Measurements from ENCODE around the gene LRMDA.
"Not testable (repeated sequence)": the region's sequence is repeated elsewhere in the genome, so short reads cannot be mapped to it uniquely, and the experiment has no call there.

The LRMDA gene

DNA sequence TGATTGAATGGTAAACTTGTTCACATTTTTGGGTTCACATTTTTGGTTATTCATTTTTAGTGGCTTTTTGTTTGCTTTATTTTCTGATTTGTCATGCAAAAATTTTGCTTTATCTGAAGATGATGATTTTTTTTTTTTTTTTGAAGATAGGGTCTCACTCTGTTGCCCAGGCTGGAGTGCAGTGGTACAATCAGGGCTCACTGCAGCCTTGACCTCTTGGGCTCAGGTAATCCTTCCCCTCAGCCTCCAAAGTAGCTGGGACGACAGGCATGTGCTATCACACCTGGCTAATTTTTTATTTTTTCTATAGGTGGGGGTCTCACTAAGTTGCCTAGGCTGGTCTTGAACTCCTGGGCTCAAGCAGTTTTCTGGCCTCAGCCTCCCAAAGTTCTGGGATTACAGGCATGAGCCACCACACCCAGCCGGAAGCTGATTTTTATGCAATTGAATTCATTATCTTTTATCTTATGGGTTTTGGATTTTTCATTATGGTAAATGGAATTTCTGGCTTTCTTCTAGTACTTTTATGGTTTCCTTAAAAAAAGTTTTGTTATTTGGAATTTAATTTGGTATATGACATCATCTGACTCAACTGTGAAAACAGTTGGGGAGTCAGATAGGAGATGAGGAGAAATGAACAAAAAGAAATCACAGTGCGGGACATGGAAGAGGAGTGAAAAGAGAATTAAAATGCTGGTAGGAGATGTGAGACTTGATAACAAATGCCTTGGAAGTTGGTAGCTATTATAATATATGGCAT, 158.7 kb downstream of the LRMDA start:
- DNase-seq (ENCODE audit: low spot score): no peak

DNA sequence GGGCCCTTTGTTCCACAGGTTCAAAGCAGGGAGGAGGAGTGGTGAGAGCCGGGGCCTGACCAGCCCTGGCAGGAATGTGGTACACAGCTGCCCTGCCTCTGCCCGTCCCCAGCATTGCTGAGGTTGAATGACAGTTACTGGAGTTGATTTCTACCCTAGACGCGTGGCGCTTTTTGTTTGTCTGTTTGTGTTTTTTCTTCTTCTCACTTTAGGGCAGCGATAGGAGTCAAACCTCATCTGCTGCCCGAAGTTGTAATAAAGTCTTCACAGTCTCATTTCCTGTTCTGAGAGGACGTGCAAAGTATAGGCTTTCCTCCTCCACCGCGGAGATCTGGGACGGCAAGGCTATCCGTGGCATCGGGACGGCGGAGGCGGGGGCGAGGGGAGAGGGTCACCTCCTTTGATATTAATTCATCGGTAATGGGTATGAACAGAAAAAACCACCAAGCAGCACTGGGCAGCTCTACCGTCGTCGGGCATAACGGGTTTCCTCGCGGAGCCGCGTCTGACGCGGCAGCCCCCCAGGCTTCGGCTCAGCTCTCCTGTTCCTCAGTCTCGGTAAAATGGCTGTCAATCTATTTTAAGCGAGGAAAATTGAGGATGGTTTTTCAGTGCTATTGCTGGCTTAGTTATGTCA, 160.8 kb downstream of the LRMDA start:
- DNase-seq (ENCODE audit: low spot score): peak; percentile 32

DNA sequence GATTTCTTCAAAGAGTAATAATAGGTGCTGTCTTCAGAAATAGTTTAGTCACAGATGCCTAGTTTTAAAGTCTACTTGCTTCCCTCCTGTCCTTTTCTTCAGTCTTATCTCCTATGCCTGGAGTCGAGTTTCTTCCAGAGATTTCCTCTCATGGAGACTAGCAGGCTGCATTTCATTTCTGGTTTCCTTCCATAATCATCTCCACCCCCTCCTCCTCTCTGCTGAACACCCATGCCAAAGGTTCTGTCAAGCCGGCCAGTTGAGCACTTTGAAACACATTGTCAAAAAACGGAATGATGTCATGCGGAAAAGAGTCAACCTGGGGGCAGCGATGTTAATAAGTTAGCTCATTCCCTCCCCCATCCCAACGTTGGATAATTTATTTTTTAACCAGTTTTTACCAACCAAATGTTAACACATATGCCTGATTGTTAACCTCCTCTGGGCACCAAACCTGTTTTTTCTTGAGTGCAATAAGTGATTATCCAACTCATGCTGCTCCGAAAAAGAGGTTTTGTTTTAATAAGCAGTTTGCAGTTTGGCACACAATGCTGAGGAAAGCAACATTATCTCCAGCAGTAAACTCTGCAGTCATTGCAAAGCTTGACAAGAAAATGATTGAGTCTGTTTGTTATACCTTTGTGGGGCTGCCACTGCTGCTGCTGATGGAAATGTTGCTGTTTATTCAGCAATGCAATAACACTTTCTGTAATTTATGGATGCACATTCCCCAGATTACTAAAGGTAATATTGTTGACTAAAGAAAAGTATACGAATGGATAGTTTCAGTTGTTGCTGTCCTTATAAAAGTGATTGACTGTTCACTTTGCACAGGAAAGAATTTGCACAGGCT, 161.6 kb downstream of the LRMDA start:
- DNase-seq (ENCODE audit: low spot score): no peak

DNA sequence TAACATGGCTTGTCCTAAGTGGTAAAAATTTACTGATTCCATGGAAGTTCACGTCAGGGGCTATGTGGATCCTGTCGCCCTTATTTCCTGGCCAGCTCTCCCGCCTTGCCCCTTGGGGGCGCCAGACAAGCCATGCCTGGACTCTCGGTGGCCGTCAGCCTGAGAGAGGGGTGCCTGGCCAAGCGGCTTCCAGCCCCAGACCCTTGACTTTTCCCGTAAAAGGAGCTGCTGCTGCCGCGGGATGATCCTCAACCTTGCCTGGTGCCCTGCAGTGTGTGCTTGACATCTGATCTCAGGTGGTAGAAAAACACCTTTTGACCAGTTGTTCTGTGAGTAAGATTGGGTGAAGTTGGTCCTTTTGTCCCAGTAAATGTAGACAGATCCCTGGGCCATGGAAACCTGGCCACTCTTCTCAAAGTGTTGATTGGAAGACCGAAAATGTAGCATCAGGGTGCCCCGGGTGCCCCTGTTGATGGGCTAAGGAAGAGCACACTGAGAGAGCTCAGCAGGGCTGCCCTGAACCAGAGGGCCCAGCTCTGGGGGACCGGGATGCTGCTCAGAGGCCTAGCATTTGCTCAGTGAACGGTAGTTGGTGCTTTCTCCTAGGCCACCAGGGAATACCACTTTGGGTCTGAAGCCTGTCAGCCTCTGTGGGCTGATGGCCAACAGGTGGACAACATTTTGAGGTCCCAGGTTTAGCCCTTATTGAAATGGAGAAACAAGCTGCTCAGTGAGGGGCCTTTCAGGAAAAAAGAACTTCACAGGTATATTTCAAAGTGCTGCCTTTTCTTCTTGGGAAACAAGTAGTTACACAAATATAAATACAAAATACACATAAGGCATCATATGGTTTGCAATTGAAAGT, 162.5 kb downstream of the LRMDA start:
- no peak for DNase-seq (ENCODE audit: low spot score)

DNA sequence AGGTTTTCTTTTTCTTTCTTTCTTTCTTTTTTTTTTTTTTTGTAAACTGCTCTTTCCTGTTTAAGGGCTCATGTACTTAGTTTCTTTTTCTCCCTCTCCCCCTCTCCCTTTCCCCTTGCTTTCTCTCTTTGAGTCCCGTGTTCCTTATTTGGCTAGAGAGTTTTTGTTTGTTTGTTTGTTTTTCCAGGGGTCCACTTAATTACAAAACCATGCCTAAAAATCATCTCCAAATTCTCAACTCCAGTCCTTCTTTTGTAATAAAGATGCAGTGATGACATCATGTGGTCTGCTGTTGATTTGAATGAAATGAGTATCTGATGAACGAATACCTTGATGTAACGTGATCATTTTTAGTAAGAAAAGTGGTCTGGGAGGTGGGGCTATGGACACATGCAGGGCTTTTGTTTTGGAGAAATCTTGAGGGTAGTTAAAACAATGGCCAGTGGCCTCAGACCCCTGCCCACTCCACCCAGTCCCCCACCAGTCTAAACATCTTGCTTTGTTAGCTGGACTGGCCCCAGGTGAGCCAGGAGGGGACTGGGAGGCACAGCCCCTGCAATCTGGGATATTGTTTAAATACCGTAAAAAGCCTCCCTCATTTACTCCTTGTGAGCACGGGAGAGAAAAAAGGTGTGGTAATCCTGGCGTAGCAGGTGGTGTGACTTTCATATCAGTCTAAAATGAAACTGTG, 165.7 kb downstream of the LRMDA start:
- DNase-seq (ENCODE audit: low spot score): no peak

DNA sequence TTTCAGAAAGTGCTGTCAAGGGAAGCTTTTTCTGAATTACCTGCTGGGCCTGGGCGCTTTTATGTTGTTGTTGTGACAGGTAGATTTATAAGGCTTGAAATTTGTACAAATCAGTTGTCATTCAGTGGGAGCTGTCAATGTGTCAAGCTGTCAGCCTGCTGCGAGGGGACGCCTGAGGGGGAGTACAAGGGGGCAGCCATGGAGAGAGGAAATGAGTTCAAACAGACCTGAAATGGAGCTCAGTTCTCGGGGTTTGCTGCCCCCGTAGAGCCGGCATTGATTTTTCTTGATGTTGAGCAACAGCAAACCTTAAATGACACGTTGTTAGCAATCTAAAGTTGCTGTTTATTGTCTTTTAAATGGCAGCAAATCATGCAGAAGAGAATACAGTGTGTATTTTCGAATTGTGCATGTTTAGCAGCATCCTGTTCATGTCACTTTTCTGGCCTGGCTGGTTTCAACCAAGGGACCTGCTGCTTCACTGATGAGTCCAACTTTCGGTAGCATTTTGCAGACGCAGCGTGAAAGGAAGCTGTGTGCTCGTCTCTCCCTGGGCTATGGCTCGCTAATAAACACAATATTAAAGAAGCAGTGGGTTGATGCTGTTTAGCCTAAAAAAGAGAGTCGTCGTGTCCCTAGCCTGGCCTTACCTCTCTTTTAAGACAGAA, 166.5 kb downstream of the LRMDA start:
- no peak for DNase-seq (ENCODE audit: low spot score)

DNA sequence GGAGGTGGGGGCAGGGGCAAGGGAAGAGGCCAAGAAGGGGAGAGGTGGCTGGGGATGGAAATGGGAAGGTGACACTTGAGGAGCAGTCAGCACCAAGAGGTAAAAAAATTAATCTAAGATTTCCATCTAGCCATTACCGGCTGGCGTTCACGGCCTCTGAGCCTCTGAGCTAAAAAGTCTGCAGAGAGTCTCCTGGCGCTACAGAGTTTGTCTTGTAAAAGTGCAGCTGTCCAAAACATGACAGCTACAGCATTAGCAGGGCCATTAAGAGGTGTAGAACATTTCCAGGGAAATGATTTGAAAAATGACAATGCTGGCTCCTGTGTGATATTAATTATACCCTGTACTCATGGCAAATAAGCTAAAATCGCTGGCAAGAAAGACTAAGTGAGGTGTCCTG, 167.6 kb downstream of the LRMDA start:
- no peak for DNase-seq (ENCODE audit: low spot score)

DNA sequence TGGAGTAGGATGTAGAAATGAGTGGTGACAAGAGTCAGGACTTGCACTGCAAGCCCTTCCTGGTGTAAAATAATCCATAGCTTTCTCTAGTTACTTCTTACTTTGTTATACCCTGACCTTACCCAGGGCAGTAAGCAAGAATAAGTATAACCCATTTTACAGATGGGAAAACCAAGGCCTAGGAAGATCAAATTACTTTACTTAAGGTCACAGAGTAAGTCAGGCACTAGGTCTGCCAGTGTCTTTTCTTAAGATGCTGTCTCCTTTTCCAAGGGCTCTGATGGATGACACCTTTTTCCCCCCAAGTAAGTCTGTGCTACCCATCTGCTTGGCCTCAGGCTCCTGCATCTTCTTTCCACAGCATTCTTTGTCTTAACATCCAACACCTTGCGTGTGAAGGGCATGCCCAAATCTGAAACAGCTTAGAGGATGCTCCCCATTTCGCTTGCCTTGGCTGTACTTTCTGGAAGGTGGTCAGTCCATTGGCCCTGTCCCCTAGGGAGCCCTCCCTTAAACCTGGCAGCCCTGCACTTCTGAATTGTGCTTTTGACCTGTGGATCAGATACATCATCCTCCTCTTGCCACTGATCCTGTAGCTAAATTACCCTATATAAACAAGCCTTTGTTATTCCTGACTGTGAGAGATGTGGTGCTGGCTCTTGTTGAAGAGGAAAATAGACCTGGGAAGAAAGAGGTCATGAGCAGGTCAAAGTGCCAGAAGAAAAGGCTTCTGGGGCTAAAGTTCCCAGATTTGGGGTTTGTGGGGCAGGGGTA, 168.6 kb downstream of the LRMDA start:
- no peak for DNase-seq (ENCODE audit: low spot score)

DNA sequence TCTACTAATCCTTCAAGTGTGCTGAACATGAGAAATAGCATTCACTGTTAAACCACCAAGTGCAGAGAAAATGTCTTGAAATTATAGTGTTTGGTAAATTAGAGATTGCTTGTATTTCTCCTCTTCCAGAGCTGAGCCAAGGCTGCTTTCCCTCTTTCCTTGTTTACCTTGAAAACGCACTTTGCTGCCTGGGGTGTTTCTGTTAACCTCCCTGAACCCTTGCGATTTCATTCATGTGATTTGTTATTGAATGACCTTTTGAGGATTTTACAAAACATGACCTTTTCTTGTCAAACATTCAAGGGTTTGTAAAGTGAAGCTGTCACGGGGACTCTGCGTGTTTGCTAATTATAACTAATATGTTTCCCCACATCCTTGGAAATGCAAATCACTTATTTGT, 169.4 kb downstream of the LRMDA start:
- DNase-seq (ENCODE audit: low spot score): no peak

DNA sequence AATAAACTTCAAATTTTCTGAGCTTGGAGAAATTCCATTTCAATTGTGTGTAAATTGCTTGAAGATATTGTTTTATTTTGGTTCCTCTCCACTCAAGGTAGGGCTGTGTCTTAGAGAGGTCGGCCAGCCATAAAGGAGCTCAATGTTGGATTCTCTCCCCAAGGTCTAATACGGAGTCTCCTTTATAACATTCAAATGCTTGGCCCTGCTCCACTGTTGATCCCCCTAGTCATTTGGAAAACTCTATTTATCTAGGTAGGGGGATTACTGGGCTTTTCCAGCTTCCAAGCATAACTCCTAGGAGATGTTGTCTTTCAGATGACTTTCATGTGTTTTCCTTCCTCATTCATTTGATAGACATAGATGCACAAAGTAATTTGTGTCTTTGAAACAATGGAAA, 170.9 kb downstream of the LRMDA start:
- DNase-seq (ENCODE audit: low spot score): no peak

DNA sequence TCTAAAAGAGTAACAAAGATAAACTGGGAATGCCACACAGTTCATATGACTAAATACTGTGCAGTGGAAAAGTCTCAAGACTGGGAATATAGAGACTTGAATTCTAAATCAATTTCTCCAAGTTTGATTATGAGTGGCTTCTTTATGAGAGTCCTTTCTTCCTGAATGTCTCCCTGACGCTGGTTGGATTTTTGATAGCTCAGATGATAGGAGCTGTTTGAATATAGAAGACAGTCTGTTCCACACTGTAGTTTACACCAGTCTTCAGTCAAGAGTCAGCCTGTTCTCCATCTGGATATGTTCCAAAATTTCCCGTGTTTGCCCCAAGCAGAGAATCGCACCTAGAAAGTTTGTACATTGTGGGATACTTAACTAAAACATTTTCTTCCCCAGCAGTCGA, 173.7 kb downstream of the LRMDA start:
- DNase-seq (ENCODE audit: low spot score): no peak

DNA sequence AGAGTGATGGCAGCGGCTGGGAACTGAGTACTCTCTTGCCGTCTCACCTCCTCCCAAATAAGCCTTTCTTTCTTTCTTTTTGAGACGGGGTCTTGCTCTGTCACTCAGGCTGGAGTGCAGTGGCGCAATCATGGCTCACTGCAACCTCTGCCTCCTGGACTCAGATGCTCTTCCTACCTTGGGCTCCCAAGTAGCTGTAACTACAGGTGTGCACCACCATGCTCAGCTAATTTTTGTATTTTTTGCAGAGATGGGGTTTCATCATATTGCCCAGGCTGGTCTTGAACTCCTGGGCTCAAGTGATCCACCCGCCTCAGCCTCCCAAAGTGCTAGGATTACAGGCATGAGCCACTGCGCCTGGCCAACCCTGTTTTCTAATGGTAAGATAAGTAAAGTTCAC, 174.4 kb downstream of the LRMDA start:
- not testable (repeated sequence) for DNase-seq (ENCODE audit: low spot score)

DNA sequence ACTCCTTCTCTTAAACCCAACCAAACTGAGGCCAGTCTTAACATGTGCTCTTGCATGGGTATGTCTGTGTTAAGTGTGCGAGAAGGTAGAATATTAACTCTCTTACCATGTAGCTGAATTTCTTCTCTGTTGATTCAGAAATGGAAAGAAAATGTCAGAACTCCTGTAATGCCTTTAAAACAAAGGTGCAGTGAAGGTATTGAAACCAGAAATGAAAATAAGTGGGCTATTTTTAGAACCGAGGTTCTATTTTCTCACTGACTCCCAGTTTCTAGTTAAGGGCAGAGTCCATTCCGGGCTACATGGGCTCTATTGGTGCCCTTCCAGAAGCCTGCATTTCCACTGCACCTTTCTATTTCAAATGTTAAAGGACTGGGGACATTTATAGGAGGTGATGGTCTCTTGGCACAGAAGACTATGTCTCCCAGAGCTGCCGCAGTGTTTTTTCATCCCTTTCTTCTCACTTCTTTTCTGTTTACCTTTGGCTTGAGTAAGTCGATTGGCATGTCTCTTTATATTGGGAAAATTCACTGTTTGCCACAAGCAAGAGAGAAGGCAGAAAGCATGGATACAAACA, 174.9 kb downstream of the LRMDA start:
- no peak for DNase-seq (ENCODE audit: low spot score)

DNA sequence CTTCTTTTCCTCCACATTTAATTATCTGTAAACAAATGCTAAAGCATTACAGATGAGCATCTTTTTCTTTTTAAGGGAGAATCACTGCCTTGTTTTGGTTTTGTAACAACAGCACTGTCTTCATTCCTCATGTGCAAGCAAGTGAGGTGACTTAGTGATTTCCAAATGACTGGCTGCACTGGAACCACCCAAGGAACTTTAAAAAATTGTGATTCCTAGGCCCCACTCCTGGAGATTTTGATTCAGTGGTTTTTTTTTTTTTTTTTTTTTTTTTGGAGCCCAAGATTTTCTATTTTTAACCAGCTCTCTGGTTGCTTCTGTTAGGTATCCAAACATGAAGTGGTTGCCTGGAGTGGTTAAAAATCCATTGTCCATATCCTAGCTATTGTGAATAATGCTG, 176.2 kb downstream of the LRMDA start:
- no peak for DNase-seq (ENCODE audit: low spot score)

DNA sequence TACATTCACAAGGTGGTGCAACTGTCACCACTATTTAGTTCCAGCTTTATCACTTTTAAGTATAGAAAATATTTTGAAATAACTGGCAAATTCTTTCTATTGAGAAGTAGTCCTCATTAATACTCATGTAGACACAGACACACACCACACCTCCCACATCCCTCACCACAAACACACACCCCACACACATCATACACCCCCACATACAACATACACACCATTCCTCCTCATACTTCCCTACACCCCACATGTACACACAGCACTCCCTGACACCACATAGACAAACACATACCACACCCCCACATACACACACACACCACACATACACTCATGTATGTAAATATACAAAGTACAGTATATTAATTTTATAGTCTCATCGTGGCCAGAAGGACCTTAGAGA, 178.8 kb downstream of the LRMDA start:
- no peak for DNase-seq (ENCODE audit: low spot score)

DNA sequence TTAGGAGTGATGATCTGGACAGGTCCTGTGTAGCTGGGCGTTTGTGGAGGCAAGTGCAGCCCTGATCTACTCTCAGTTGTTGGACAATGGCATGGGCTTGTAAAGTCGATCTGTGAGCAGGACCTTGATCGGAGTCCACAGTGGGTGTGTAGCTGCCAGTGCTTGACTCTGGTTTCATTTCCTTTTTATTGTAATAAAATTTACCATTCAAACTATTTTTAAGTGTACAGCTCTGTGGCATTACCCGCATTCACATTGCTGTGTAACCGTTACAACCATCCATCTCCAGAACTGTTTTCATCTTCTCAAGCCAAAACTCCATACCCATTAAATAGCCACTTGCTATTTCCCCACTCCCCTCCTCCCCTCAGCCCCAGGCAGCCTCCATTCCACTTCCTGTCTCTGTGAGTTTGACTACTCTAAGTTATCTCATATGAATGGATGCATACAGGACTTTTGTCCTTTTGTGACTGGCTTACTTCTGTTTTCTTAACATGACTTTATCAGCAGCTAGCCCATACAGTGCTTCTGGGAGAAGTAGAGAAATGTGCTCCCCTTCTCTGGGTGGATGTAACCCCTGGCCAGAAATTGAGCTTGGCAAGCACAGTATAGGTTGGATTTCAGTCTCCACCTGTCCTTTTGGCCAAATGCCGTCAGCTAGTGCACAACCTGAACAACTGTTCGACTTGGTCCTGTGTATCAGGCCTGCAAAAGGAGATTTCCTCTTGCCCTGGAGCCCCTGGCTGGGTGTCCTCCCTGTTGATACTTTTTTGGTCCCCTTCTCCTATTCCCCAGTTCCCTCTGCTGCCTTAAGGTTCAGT, 180.0 kb downstream of the LRMDA start:
- DNase-seq (ENCODE audit: low spot score): no peak

DNA sequence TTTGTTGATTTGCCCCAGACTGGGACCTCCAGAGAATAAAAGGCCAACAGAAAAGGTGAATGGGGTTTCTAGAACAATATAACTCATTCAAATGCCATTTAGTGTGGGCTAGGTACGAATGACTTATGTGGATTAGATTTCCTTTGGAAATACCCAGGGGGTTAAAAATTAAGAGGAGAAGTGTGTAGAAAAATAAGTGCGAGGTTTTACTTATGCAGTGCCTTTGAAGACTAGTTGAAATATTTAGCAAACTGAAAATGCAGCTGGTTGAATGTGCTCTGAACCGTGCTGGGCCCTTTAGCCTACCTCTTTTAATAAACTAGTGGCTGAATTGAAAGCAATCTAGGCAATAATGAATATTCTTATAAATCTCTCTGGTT, 180.6 kb downstream of the LRMDA start:
- no peak for DNase-seq (ENCODE audit: low spot score)

DNA sequence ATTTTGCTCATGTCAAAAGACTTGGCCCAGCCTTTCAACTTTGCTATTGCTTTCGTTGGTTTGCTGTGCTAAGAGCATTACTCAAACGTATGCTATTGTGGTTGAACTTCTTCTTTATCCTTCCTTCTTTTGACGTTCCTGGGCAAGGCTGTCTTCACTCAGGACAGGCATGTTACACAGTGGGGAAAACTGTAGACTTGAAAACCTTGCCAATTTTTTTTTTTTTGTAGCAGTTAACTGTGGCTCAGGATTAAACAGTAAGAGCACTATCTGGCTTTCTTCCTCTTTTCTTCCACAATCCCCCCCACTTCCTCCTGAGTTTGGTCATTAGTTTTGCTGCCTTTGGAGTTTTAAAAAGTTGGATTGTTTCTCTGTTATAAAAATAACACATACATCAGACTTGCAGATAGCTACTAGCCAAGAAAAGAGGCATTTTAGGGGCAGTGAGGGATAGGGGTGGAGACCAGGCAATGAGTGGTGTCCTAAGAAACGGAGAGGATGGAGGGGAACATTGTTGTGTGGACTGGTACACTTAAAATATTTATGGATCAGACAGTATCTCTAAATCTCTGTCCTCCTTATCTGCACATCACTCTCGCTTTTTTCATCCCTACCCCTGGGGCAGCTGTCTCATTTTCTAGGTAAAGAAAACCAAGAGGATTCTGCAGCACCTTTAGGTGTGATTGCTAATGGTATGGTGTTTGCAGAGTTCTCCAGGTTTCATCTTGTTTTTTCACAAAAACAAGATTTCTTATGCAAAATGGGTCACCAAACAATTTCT, 181.7 kb downstream of the LRMDA start:
- DNase-seq (ENCODE audit: low spot score): no peak

Measured in SW480 (cell line).